Adipocyte (in vitro differentiated cells): Measurements from ENCODE around the gene PHACTR3.

Source experiments
- DNase-seq: peaks from one replicate; pipeline ENCODE4 v3.0.0-alpha.2; 2015; ENCODE audit warnings: low read depth
- H3K27me3 ChIP-seq: replicated peaks from 2 replicates; pipeline ENCODE4 v1.7.0; 2013; ENCODE audit warnings: mild to moderate bottlenecking, low read length, moderate library complexity; ENCODE audit not compliant: control insufficient read depth, insufficient read depth
- H3K36me3 ChIP-seq: 2 replicates; pipeline ENCODE4 v1.7.0; 2013; ENCODE audit warnings: low read length, mild to moderate bottlenecking, moderate library complexity; ENCODE audit not compliant: control insufficient read depth, insufficient read depth, severe bottlenecking
- H3K4me1 ChIP-seq: 2 replicates; pipeline ENCODE4 v1.7.0; 2013; ENCODE audit warnings: mild to moderate bottlenecking, low read length, moderate library complexity; ENCODE audit not compliant: control insufficient read depth, insufficient read depth
- H3K4me3 ChIP-seq: 2 replicates; pipeline ENCODE4 v1.7.0; 2013; ENCODE audit warnings: mild to moderate bottlenecking, low read length, moderate library complexity
- H3K9ac ChIP-seq: 2 replicates; pipeline ENCODE4 v1.7.0; 2013; ENCODE audit warnings: mild to moderate bottlenecking, low read length, moderate library complexity
- H3K9me3 ChIP-seq: 2 replicates; pipeline ENCODE4 v1.7.0; 2013; ENCODE audit warnings: mild to moderate bottlenecking, low read length, moderate library complexity; ENCODE audit not compliant: control insufficient read depth

Gene PHACTR3

DNA sequence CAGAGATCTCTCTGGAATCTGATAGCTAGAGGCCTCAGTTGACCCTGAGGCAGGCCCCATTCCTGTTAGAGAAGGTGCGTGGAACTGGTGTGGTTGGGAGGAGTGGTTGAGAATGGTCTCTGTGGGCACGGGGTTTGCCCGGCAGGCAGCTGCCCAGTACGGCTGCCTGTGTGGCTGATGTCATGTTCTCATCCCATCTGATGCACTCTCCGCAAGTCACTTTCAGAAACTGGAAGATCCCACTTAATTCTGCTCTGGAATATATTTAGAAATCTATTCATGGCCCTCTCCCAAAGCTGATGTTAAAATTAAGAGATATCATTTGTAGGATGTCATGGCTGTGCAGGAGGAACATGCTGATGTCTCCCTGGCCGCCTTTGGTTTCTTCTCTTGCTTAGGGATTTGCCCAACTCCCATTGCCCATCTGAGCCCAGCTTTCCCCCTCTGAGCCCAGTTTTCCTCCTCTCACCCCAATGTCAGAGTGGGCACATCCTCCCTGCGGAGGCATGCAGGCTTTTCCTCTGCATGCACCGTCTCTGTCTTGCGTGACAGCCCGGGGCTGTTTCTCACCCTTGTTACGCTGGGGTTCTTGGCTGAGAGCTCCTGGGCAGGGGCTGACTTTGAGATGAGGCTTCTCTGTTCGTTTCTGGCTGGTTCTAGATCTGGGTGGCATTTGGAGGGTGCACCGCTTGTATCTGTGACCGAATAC, 21.0 kb downstream of the PHACTR3 start:
- no peaks in the 10 kb centered on the region for H3K4me1 ChIP-seq
- no peak for DNase-seq
- H3K9ac ChIP-seq = no peak overlapping the region
- no peaks in the 10 kb centered on the region for H3K36me3 ChIP-seq
- H3K27me3 ChIP-seq = peaks cover 8% of the 10 kb centered on the region
- H3K9me3 ChIP-seq = no peaks in the 10 kb centered on the region
- H3K4me3 ChIP-seq = no peak overlapping the region

DNA sequence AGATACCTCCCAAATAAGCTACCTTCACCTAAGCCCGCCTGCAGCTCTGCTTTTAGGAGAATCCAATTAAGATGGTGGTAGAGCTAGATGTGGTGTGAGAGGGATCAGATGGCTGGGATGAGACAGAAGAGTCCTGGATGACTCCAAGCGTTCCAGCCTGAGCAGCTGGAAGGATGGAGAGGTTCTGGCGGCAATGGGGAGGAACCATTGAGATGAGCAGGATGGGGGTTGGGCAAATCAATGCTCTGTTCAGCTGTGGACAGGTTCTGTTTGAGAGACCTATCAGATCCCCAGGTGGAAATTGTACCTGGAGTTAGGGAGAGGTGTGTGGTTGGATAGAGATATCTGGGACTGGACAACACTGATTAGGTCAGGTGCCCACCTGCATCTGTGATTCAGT, 23.0 kb downstream of the PHACTR3 start:
- Histone ChIP-seq H3K4me3 (no peak overlapping the region), H3K36me3 (no peaks in the 10 kb centered on the region), H3K4me1 (no peaks in the 10 kb centered on the region), H3K9ac (no peak overlapping the region), H3K27me3 (peaks cover 12% of the 10 kb centered on the region), H3K9me3 (no peaks in the 10 kb centered on the region)
- no peak for DNase-seq

GRCh38 chr20:59628171-59628570, 23.8 kb downstream of the PHACTR3 start:
- Histone ChIP-seq H3K9ac (no peak overlapping the region), H3K9me3 (no peaks in the 10 kb centered on the region), H3K36me3 (no peaks in the 10 kb centered on the region), H3K27me3 (peaks cover 14% of the 10 kb centered on the region), H3K4me1 (no peaks in the 10 kb centered on the region), H3K4me3 (no peak overlapping the region)
- no peak for DNase-seq

DNA sequence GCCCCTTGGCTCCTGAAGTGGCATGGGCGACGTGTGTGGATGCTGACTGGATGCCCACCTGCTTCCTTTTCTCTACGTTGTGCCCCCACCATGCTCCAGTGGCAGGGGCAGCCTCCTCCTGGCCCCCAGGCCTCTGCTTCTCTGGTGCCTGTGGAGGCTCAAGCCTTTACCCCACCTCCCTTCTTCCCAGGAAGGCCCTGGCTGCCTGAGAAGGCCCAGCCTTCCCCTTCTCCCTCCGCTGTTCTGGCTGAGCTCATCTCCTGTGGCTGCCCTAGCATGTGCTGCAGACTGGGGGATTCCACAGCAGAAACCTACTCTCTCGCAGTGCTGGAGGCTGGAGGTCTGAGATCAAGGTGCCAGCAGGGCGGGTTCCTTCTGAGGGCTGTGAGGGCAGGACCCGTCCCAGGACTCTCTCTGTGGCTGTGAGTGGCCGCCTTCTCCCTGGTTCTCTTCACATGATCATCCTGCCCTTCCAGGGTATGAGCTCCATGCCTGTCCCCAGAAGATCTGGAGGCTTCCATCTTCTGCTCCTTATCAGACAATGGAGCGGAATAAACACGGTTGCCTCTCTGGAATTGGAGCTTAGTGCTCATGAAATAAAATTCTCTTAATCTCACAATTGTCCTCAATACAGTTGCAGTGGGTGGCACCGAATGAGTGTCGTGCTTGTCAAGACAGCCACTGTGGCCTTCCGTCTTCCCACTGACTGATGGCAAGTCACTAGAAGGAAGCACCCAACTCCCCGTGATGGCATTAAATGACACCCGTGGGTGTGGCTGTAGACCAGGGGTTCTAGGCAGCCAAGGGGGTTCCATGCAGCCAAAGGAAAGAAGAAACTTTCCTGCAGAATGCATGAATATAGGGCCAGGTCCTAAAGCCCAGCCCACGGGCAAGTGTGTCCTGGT, 25.1 kb downstream of the PHACTR3 start:
- Histone ChIP-seq H3K36me3 (no peaks in the 10 kb centered on the region), H3K4me1 (no peaks in the 10 kb centered on the region), H3K4me3 (no peak overlapping the region), H3K9ac (no peak overlapping the region), H3K9me3 (no peaks in the 10 kb centered on the region), H3K27me3 (peaks cover 14% of the 10 kb centered on the region)
- DNase-seq = no peak

DNA sequence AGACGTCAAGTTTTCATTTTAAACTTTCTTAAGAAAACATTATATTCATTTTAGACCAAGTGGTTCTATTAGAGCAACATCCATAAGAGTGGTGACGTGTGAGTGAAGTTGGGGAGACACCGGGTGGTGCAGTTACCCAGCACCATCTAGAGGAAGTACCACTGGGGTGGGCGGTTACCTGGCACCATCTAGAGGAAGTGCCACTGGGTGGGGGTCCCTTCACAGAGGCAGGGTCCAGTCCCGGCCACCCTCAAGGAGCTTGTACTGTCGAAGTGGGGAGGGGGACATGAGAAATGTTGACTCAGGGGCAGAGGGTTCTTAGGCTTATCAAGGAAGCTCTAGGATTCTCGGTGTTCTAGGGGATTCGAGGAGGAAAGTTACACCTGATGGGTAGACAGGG, 26.2 kb downstream of the PHACTR3 start:
- DNase-seq = no peak
- Histone ChIP-seq H3K36me3 (no peaks in the 10 kb centered on the region), H3K4me3 (no peak overlapping the region), H3K4me1 (no peaks in the 10 kb centered on the region), H3K9ac (no peak overlapping the region), H3K9me3 (no peaks in the 10 kb centered on the region), H3K27me3 (peaks cover 14% of the 10 kb centered on the region)

GRCh38 chr20:59631751-59632540, 27.6 kb downstream of the PHACTR3 start:
- H3K4me1 ChIP-seq = no peaks in the 10 kb centered on the region
- no peaks in the 10 kb centered on the region for H3K36me3 ChIP-seq
- no peak overlapping the region for H3K9ac ChIP-seq
- H3K27me3 ChIP-seq = peaks cover 14% of the 10 kb centered on the region
- no peaks in the 10 kb centered on the region for H3K9me3 ChIP-seq
- H3K4me3 ChIP-seq = no peak overlapping the region
- no peak for DNase-seq

DNA sequence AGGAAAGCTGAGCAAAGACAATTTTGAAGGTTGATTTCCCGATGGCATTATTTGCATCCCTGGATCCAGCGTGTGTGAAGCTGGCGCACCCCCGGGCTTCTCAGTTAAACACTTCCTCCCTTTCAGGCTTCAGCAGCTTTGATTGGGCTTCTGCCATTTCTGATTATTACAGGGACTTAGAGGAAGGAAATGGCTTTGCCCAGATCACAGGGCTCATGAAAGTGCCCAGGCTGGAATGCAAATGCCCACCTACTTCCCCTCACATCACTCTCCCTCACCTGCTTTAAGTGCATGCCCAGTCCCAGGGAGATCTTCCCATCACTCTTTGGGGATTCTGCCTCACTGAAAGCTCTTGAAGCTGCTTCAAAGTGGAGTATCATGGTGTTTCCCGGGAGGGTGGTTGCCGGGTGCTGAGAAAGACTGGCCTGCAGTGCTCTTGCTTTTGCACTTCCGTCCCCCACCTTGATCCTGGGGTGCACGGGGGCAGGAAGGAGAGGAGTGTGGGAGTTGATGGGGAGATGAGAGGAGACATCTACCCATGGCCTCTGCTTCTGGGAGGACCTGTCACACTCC, 28.3 kb downstream of the PHACTR3 start:
- Histone ChIP-seq H3K4me3 (no peak overlapping the region), H3K27me3 (peaks cover 14% of the 10 kb centered on the region), H3K9ac (no peak overlapping the region), H3K4me1 (no peaks in the 10 kb centered on the region), H3K9me3 (no peaks in the 10 kb centered on the region), H3K36me3 (no peaks in the 10 kb centered on the region)
- DNase-seq = no peak

- Histone ChIP-seq H3K27me3 (peaks cover 14% of the 10 kb centered on the region), H3K4me3 (no peak overlapping the region), H3K9me3 (no peaks in the 10 kb centered on the region), H3K9ac (no peak overlapping the region), H3K36me3 (no peaks in the 10 kb centered on the region), H3K4me1 (no peaks in the 10 kb centered on the region)
- no peak for DNase-seq
These were observed 29.4 kb downstream of the PHACTR3 start for GRCh38 chr20:59633656-59634251.

GRCh38 chr20:59634435-59635005, 30.2 kb downstream of the PHACTR3 start:
- H3K27me3 ChIP-seq = peaks cover 13% of the 10 kb centered on the region
- no peaks in the 10 kb centered on the region for H3K36me3 ChIP-seq
- H3K4me3 ChIP-seq = no peak overlapping the region
- H3K9ac ChIP-seq = no peak overlapping the region
- no peak for DNase-seq
- H3K4me1 ChIP-seq = no peaks in the 10 kb centered on the region
- H3K9me3 ChIP-seq = no peaks in the 10 kb centered on the region

- no peaks in the 10 kb centered on the region for H3K9me3 ChIP-seq
- DNase-seq = no peak
- H3K4me3 ChIP-seq = no peak overlapping the region
- H3K36me3 ChIP-seq = no peaks in the 10 kb centered on the region
- H3K9ac ChIP-seq = no peak overlapping the region
- H3K27me3 ChIP-seq = peaks cover 6% of the 10 kb centered on the region
- no peaks in the 10 kb centered on the region for H3K4me1 ChIP-seq
These were observed 32.5 kb downstream of the PHACTR3 start for GRCh38 chr20:59636766-59637370.
